ENCODE measurements around the gene CASQ1.
A peak's percentile ranks its signal among the peaks of the same experiment; 100 is the strongest.

The CASQ1 gene

DNA sequence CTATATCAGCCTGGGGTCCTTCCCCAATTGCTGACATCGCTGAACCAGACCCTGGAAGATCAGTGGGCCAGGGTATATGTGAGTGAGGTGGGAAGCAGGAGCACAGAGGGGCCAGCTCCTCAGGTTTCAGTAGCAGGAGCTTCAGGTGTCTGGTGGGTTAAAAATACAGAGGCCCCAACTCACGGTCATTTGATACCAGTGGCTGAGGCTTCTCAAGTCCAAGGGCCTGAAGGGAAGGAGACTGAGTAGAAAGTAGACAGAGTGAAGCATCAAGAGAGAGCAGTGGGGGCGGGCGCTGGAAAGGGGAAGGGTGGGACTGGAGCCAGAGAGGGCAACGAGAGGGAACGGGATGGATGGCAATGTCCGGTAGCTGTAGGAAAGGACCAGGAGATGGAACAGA lies 2.0 kb upstream of the CASQ1 start:
- ChIA-PET POLR2A (no interaction called here), CTCF (interaction anchor here (1.1 to 8.3 kb wide), 6 partner anchors 8 to 103 kb away, joined by 3 to 95 read pairs (median 32); partner anchors contain the start of gene PEA15)
- DNase-seq: no peak
- H3K9me3 ChIP-seq (ENCODE audit: control extremely low read depth in 1 of 5, control insufficient read depth in 4 of 5, insufficient read depth in 2 of 5, low read depth in 1 of 5, low read length in 4 of 5): no peaks in the 10 kb centered on the region
- peaks cover 0 to 2% (median 0%) of the 10 kb centered on the region in 4 experiments for H3K4me1 ChIP-seq (ENCODE audit: control extremely low read depth in 1 of 4, control insufficient read depth in 4 of 4, insufficient read depth in 4 of 4, low read length in 3 of 4)
- H3K27me3 ChIP-seq (replicated peaks in 2 of 5; ENCODE audit: control insufficient read depth in 4 of 5, insufficient read depth in 5 of 5, low read length in 4 of 5): peaks cover 0 to 2% (median 0%) of the 10 kb centered on the region in 5 experiments
- no peak overlapping the region for H3K27ac ChIP-seq (ENCODE audit: insufficient read depth in 1 of 2, low read depth in 1 of 2, low read length in 2 of 2, poor library complexity in 1 of 2, severe bottlenecking in 2 of 2)
- H3K4me3 ChIP-seq (ENCODE audit: control insufficient read depth in 1 of 7, extremely low read depth in 1 of 7, insufficient read depth in 4 of 7, low read depth in 2 of 7, low read length in 6 of 7): no peak overlapping the region
- WGBS (ENCODE audit: insufficient coverage): 98% methylated on average over 6 of the region's 7 CpGs
- H3K36me3 ChIP-seq (ENCODE audit: control insufficient read depth in 4 of 4, insufficient read depth in 4 of 4, low read length in 3 of 4): no peaks in the 10 kb centered on the region

DNA sequence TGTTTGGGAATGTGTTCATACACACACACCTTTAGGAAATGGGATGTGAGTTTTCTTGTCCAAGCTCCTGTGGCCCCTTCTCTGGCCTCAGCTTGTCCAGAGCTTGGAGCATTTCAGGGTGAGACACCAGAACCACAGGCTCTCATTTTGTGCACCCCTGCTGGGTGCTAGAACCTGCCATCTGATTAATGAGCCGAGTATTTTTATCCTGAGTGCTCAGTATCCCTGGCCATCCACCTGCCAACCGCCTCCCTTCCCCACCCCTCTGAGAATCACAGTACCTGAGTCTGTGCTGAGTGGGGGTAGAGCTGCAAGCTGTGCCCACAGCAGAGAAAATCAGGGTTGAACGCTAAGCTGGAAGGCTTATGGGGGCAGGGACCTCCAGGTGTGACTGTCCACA lies 1.4 kb downstream of the CASQ1 start:
- CTCF ChIA-PET: interaction anchor here (1.1 to 8.3 kb wide), 17 partner anchors 9 to 185 kb away, joined by 3 to 95 read pairs (median 6); partner anchors contain the start of gene PEA15
- no peak overlapping the region for H3K27ac ChIP-seq (ENCODE audit: insufficient read depth in 1 of 2, low read depth in 1 of 2, low read length in 2 of 2, poor library complexity in 1 of 2, severe bottlenecking in 2 of 2)
- H3K27me3 ChIP-seq (replicated peaks in 2 of 5; ENCODE audit: control insufficient read depth in 4 of 5, insufficient read depth in 5 of 5, low read length in 4 of 5): peaks cover 0 to 2% (median 0%) of the 10 kb centered on the region in 5 experiments
- H3K4me1 ChIP-seq (ENCODE audit: control extremely low read depth in 1 of 4, control insufficient read depth in 4 of 4, insufficient read depth in 4 of 4, low read length in 3 of 4): peaks cover 0 to 3% (median 0%) of the 10 kb centered on the region in 4 experiments
- POLR2A ChIA-PET: no interaction called here
- H3K36me3 ChIP-seq (ENCODE audit: control insufficient read depth in 4 of 4, insufficient read depth in 4 of 4, low read length in 3 of 4): no peaks in the 10 kb centered on the region
- WGBS (ENCODE audit: insufficient coverage): 100% methylated on average over 3 of the region's 3 CpGs
- no peaks in the 10 kb centered on the region for H3K9me3 ChIP-seq (ENCODE audit: control extremely low read depth in 1 of 5, control insufficient read depth in 4 of 5, insufficient read depth in 2 of 5, low read depth in 1 of 5, low read length in 4 of 5)
- no peak overlapping the region for H3K4me3 ChIP-seq (ENCODE audit: control insufficient read depth in 1 of 7, extremely low read depth in 1 of 7, insufficient read depth in 4 of 7, low read depth in 2 of 7, low read length in 6 of 7)
- DNase-seq: no peak

DNA sequence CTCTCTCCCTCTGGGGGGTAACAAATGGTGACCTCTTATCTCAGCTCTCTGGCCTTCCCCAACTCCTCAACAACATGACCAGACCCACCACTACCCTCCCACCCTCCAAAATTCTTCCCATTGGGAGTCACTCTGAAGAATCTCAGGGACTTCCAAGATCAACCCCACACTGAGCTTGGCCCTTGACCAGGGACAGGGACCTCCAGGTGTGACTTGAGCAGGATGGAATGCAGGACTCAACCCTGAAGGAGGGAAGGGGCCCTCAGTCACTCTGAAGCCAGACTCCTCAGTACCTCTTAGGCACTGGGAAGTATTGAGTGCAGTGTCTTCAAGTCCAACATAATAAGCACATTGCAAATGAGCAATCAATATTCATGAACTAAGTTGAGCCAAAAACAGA lies 1.9 kb downstream of the CASQ1 start:
- ChIA-PET CTCF (interaction anchor here (0.6 to 8.3 kb wide), 19 partner anchors 9 to 185 kb away, joined by 3 to 95 read pairs (median 5); partner anchors contain the start of gene PEA15), POLR2A (no interaction called here)

DNA sequence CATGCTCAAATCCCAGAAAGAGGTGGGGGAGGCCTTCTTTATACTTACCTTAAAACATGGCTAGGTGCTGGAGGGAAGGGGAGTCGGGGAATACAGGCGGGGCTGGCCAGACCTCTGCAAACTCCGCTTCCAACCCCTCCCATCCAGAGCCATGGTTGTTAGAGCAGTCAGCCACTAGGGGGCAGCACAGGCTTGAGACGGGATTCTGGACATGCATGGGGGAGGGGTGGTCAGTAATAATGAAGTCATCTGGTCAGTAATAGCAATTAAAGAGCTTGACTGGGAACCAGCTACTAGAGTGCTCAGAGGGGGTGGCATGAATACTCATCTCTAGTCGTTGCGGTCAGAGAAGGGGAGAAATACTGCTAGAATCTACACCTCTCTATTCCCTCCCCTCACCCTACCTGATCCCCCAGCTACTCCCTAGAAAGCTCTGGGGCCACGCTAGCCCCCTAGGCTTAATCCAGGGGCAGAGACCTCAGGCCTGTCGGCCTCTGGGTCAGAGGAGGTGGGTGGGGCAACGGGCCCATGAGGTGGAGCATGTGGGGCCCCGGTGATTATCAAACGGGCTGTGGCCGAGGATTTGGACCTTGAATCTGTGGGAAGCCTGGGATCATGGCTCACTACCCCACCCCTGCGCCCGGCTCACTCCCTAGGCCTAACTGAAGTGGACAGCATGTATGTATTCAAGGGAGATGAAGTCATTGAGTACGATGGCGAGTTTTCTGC lies 2.9 kb downstream of the CASQ1 start:
- no peak overlapping the region for H3K27ac ChIP-seq (ENCODE audit: insufficient read depth in 1 of 2, low read depth in 1 of 2, low read length in 2 of 2, poor library complexity in 1 of 2, severe bottlenecking in 2 of 2)
- no peaks in the 10 kb centered on the region for H3K36me3 ChIP-seq (ENCODE audit: control insufficient read depth in 4 of 4, insufficient read depth in 4 of 4, low read length in 3 of 4)
- DNase-seq: peak; percentile 67 to 80 (median 68)
- no peaks in the 10 kb centered on the region for H3K9me3 ChIP-seq (ENCODE audit: control extremely low read depth in 1 of 5, control insufficient read depth in 4 of 5, insufficient read depth in 2 of 5, low read depth in 1 of 5, low read length in 4 of 5)
- no peak overlapping the region for H3K4me3 ChIP-seq (ENCODE audit: control insufficient read depth in 1 of 7, extremely low read depth in 1 of 7, insufficient read depth in 4 of 7, low read depth in 2 of 7, low read length in 6 of 7)
- H3K27me3 ChIP-seq (replicated peaks in 2 of 5; ENCODE audit: control insufficient read depth in 4 of 5, insufficient read depth in 5 of 5, low read length in 4 of 5): peaks cover 0 to 2% (median 0%) of the 10 kb centered on the region in 5 experiments
- WGBS (ENCODE audit: insufficient coverage): 46% methylated on average over 11 of the region's 16 CpGs
- POLR2A ChIA-PET: interaction anchor here (0.7 kb wide), 1 partner anchor 8 kb away, joined by 3 read pairs; no protein-coding TSS in a partner anchor
- CTCF ChIA-PET: interaction anchor here (0.6 to 8.3 kb wide), 21 partner anchors 11 to 405 kb away, joined by 3 to 95 read pairs (median 5); partner anchors contain the start of gene PEA15
- H3K4me1 ChIP-seq (ENCODE audit: control extremely low read depth in 1 of 4, control insufficient read depth in 4 of 4, insufficient read depth in 4 of 4, low read length in 3 of 4): peaks cover 0 to 3% (median 0%) of the 10 kb centered on the region in 4 experiments

More for the DNA sequence above, 1.9 kb downstream of the CASQ1 start:
- H3K27me3 ChIP-seq (replicated peaks in 2 of 5; ENCODE audit: control insufficient read depth in 4 of 5, insufficient read depth in 5 of 5, low read length in 4 of 5): peaks cover 0 to 2% (median 0%) of the 10 kb centered on the region in 5 experiments
- no peaks in the 10 kb centered on the region for H3K9me3 ChIP-seq (ENCODE audit: control extremely low read depth in 1 of 5, control insufficient read depth in 4 of 5, insufficient read depth in 2 of 5, low read depth in 1 of 5, low read length in 4 of 5)
- DNase-seq: no peak
- H3K36me3 ChIP-seq (ENCODE audit: control insufficient read depth in 4 of 4, insufficient read depth in 4 of 4, low read length in 3 of 4): no peaks in the 10 kb centered on the region
- no peak overlapping the region for H3K4me3 ChIP-seq (ENCODE audit: control insufficient read depth in 1 of 7, extremely low read depth in 1 of 7, insufficient read depth in 4 of 7, low read depth in 2 of 7, low read length in 6 of 7)
- no peak overlapping the region for H3K27ac ChIP-seq (ENCODE audit: insufficient read depth in 1 of 2, low read depth in 1 of 2, low read length in 2 of 2, poor library complexity in 1 of 2, severe bottlenecking in 2 of 2)
- peaks cover 0 to 3% (median 0%) of the 10 kb centered on the region in 4 experiments for H3K4me1 ChIP-seq (ENCODE audit: control extremely low read depth in 1 of 4, control insufficient read depth in 4 of 4, insufficient read depth in 4 of 4, low read length in 3 of 4)

DNA sequence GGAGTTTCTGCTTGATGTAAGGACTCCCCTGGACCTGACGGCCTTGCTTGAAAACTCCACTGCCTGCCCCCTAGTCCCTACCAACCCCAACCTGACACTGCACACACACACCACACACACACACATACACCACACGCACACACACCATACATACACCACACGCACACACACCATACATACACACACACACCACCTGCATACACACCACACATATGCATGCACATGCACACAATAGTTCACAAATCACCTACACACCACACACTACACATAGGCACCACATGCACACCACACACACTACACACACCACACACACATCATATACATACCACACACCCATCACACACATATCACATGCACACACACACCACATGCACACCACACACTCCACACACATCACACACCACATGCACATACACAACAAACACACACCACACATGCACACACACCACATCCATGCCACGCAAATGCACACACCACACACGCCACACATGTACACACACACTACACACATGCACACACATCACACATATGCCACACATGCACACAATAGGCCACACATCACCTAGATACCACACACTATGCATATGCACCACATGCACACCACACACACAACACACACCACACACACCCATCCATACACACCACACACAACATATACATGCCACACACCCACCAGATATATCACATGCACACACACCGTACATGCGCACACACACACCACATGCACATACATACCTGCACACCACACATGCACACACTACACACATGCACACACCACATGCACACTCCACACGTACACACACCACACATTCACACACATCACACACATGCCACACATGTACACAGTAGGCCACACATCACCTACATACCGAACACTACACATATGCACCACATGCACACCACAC lies 3.7 kb downstream of the CASQ1 start:
- Histone ChIP-seq H3K9me3 (ENCODE audit: control extremely low read depth in 1 of 5, control insufficient read depth in 4 of 5, insufficient read depth in 2 of 5, low read depth in 1 of 5, low read length in 4 of 5) (no peaks in the 10 kb centered on the region), H3K27me3 (replicated peaks in 2 of 5; ENCODE audit: control insufficient read depth in 4 of 5, insufficient read depth in 5 of 5, low read length in 4 of 5) (peaks cover 0 to 2% (median 0%) of the 10 kb centered on the region in 5 experiments), H3K4me1 (ENCODE audit: control extremely low read depth in 1 of 4, control insufficient read depth in 4 of 4, insufficient read depth in 4 of 4, low read length in 3 of 4) (peaks cover 0 to 3% (median 0%) of the 10 kb centered on the region in 4 experiments), H3K27ac (ENCODE audit: insufficient read depth in 1 of 2, low read depth in 1 of 2, low read length in 2 of 2, poor library complexity in 1 of 2, severe bottlenecking in 2 of 2) (no peak overlapping the region), H3K36me3 (ENCODE audit: control insufficient read depth in 4 of 4, insufficient read depth in 4 of 4, low read length in 3 of 4) (no peaks in the 10 kb centered on the region), H3K4me3 (ENCODE audit: control insufficient read depth in 1 of 7, extremely low read depth in 1 of 7, insufficient read depth in 4 of 7, low read depth in 2 of 7, low read length in 6 of 7) (no peak overlapping the region)
- DNase-seq: no peak
- POLR2A ChIA-PET: interaction anchor here (0.7 kb wide), 1 partner anchor 7 kb away, joined by 3 read pairs; no protein-coding TSS in a partner anchor
- 78% methylated on average over 9 of the region's 9 CpGs for WGBS (ENCODE audit: insufficient coverage)
- CTCF ChIA-PET: interaction anchor here (0.6 to 8.3 kb wide), 22 partner anchors 10 to 405 kb away, joined by 3 to 95 read pairs (median 5); partner anchors contain the start of gene PEA15

DNA sequence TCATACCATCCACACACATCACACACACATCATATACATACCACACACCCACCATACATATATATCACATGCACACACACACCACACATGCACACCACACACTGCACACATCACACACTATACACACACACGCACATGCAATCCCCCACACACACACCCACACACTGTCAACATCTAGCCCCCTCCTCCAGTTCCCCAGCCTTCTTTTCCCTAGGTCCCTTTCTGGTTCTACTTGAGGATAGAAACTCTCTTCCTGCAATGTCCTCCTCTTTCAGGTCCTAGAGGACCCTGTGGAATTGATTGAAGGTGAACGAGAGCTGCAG lies 4.3 kb downstream of the CASQ1 start:
- no peaks in the 10 kb centered on the region for H3K9me3 ChIP-seq (ENCODE audit: control extremely low read depth in 1 of 5, control insufficient read depth in 4 of 5, insufficient read depth in 2 of 5, low read depth in 1 of 5, low read length in 4 of 5)
- no peak overlapping the region for H3K4me3 ChIP-seq (ENCODE audit: control insufficient read depth in 1 of 7, extremely low read depth in 1 of 7, insufficient read depth in 4 of 7, low read depth in 2 of 7, low read length in 6 of 7)
- WGBS (ENCODE audit: insufficient coverage): no CpG with 5 or more reads among the region's 2 CpGs
- H3K36me3 ChIP-seq (ENCODE audit: control insufficient read depth in 4 of 4, insufficient read depth in 4 of 4, low read length in 3 of 4): no peaks in the 10 kb centered on the region
- no peak overlapping the region for H3K27ac ChIP-seq (ENCODE audit: insufficient read depth in 1 of 2, low read depth in 1 of 2, low read length in 2 of 2, poor library complexity in 1 of 2, severe bottlenecking in 2 of 2)
- CTCF ChIA-PET: interaction anchor here (0.8 to 2.3 kb wide), 4 partner anchors 25 to 101 kb away, joined by 3 to 16 read pairs (median 7); no protein-coding TSS in a partner anchor
- POLR2A ChIA-PET: no interaction called here
- H3K4me1 ChIP-seq (ENCODE audit: control extremely low read depth in 1 of 4, control insufficient read depth in 4 of 4, insufficient read depth in 4 of 4, low read length in 3 of 4): peaks cover 0 to 3% (median 0%) of the 10 kb centered on the region in 4 experiments
- H3K27me3 ChIP-seq (replicated peaks in 2 of 5; ENCODE audit: control insufficient read depth in 4 of 5, insufficient read depth in 5 of 5, low read length in 4 of 5): peaks cover 0 to 2% (median 0%) of the 10 kb centered on the region in 5 experiments
- DNase-seq: no peak
